ENCODE data around the gene ZFAND2B.
A peak's percentile ranks its signal among the peaks of the same experiment; 100 is the strongest.
"Not testable (repeated sequence)": the region's sequence is repeated elsewhere in the genome, so short reads cannot be mapped to it uniquely, and the experiment has no call there.

The ZFAND2B gene

GRCh38 chr2:219197388-219197787 is 9.2 kb upstream of the ZFAND2B start:
- Mint-ChIP-seq H3K4me3 (no peak overlapping the region), H3K36me3 (ENCODE audit: low read depth) (no peaks in the 10 kb centered on the region), H3K27me3 (ENCODE audit: low read depth) (peaks cover 4% of the 10 kb centered on the region), H3K4me1 (no peaks in the 10 kb centered on the region), H3K9me3 (no peaks in the 10 kb centered on the region), H3K27ac (no peak overlapping the region)
- TF ChIP-seq CTCF (IDR thresholded peaks at IDR 0.05; ENCODE audit: unreplicated experiment in 3 of 3), result no peak

DNA sequence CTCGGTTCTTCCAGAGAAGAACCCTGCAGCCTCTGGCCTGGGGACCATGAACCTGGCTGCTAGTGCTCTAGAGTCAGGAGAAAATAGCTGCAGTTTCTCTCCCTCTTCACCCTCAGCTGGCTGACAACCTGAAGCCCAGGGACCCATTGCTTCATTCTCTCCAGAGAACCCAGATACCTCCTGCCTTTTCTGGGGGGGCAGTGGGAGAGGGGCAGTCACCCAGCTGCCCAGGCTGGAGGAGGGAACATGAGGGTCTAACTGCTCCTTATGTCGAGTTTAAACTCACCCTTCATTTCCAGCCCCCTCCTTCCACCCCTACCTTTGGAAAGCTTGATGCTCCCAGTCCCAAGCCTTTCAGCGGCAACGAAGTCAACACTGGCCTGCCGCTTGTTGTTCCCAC is 7.6 kb upstream of the ZFAND2B start:
- Mint-ChIP-seq H3K9me3 (no peaks in the 10 kb centered on the region), H3K4me1 (no peaks in the 10 kb centered on the region), H3K4me3 (no peak overlapping the region), H3K27me3 (ENCODE audit: low read depth) (peaks cover 11% of the 10 kb centered on the region), H3K27ac (no peak overlapping the region), H3K36me3 (ENCODE audit: low read depth) (no peaks in the 10 kb centered on the region)
- no peak for TF ChIP-seq CTCF (IDR thresholded peaks at IDR 0.05; ENCODE audit: unreplicated experiment in 3 of 3)

DNA sequence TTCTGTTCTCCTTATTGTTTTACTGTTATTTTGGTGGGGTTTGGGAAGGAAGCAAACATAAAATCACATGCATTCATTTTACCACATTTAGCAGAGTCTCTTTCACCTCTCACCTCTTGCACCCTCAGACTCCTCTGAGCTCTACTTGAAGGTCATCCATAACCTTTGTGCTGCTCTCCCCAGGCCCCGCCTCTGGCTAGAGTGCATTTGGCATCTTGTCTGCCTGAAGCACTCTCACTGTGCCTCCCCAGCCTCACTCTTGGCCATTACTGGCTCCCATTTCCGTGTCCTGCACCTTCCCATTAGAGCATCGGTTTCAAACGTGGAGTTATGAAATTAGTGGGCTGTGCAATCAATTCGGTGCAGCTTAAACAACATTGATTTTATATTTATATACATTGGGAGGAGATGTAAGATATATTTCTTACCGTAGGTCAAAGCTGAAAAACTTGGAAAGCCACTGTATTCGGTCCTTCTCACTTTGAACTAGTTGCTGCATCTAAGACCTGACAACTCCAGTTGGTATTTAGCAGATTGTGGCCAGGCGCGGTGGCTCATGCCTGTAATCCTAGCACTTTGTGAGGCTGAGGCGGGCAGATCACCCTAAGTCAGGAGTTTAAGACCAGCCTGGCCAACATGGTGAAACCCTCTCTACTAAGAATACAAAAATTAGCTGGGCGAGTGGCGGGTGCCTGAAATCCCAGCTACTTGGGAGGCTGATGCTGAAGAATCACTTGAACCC is 6.9 kb upstream of the ZFAND2B start:
- TF ChIP-seq CTCF (IDR thresholded peaks at IDR 0.05; ENCODE audit: unreplicated experiment in 3 of 3), result no peak
- no peaks in the 10 kb centered on the region for H3K9me3 Mint-ChIP-seq
- peaks cover 11% of the 10 kb centered on the region for H3K27me3 Mint-ChIP-seq (ENCODE audit: low read depth)
- no peaks in the 10 kb centered on the region for H3K4me1 Mint-ChIP-seq
- H3K27ac Mint-ChIP-seq, result no peak overlapping the region
- H3K36me3 Mint-ChIP-seq (ENCODE audit: low read depth), result no peaks in the 10 kb centered on the region
- no peak overlapping the region for H3K4me3 Mint-ChIP-seq

- Mint-ChIP-seq H3K27me3 (ENCODE audit: low read depth) (peaks cover 11% of the 10 kb centered on the region), H3K27ac (peak overlapping the region; percentile 6 to 74 (median 50)), H3K4me3 (peak overlapping the region in 2 of 3 experiments; percentile 46 to 58)
- H3K4me1 Mint-ChIP-seq; H3K9me3 Mint-ChIP-seq; H3K36me3 Mint-ChIP-seq (ENCODE audit: low read depth): not testable (repeated sequence)
Observed at GRCh38 chr2:219200502-219201326, 5.9 kb upstream of the ZFAND2B start.

DNA sequence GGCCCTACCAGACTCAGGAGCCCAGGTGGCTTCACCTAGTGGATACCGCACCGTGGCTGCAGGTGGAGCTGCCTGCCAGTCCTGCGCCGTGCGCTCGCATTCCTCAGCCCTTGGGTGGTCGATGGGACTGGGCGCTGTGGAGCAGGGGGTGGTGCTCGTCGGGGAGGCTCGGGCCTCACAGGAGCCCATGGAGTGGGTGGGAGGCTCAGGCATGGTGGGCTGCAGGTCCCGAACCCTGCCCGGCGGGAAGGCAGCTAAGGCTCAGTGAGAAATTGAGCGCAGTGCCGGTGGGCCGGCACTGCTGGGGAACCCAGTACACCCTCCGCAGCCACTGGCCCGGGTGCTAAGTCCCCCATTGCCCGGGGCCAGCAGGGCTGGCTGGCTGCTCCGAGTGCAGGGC is 5.3 kb upstream of the ZFAND2B start:
- not testable (repeated sequence) for H3K4me3 Mint-ChIP-seq; H3K27ac Mint-ChIP-seq; H3K4me1 Mint-ChIP-seq; H3K36me3 Mint-ChIP-seq (ENCODE audit: low read depth); H3K9me3 Mint-ChIP-seq
- H3K27me3 Mint-ChIP-seq (ENCODE audit: low read depth), result peaks cover 11% of the 10 kb centered on the region

DNA sequence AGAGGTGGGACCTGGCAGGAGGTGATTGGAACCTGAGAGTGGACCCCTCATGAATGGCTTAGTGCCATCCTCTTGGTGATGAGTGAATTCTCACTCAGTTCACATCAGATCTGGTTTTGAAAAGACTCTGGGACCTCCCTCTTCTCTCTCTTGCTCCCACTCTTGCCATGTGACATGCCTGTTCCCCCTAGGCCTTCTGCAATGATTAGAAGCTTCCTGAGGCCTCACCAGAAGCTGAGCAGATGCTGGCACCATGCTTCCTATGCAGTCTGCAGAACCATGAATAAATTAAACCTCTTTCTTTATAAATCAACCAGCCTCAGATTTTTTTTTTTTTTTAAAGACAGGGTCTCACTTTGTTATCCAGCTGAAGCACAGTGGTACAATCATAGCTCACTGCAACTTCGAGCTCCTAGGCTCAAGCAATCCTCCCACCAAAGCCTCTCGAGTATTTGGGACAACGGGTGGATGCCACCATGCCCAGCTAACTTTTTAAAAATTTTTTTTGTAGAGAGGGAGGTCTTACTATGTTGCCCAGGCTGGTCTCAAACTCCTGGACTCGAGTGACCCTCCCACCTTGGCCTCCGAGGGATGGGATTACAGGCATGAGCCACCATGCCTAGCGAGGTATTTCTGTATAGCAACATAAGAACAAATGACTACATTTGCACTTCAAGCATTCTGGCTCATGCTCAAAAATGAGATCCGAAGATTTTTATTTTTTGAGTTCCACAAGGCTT is 2.0 kb upstream of the ZFAND2B start:
- Mint-ChIP-seq H3K27me3 (ENCODE audit: low read depth) (peaks cover 7% of the 10 kb centered on the region), H3K27ac (peak overlapping the region in 1 of 3 experiments; percentile 24), H3K9me3 (no peaks in the 10 kb centered on the region), H3K36me3 (ENCODE audit: low read depth) (peaks cover 10% of the 10 kb centered on the region), H3K4me3 (peak overlapping the region; percentile 23 to 71 (median 69)), H3K4me1 (peaks cover 23% of the 10 kb centered on the region)
- no peak for TF ChIP-seq CTCF (IDR thresholded peaks at IDR 0.05; ENCODE audit: unreplicated experiment in 3 of 3)
